ENCODE measurements around the gene SMCO1.

DNA sequence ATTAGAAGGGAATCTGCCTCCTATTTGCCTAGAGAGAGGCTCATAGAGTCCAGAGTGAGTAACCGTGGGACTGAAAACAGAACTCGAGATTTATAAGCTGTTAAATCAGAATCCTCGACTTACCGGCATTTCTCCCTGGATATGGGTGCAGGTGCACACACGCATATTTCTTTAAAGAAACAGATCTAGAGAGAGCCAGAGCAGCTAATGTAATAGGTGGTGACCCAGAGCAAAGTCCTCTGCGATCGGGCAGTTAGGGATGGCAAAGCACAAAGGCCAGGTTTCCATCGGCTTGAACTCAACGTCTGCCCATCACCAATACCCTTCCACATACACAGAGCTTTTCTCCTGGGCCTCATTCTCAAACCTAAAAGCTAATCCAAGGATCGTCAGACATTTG is 25.4 kb downstream of the SMCO1 start:
- no peak for TF ChIP-seq POLR2AphosphoS5 (IDR thresholded peaks at IDR 0.05; ENCODE audit: low read depth, low read length)
- no peak for TF ChIP-seq POLR2A (IDR thresholded peaks at IDR 0.05; ENCODE audit: low read depth, low read length)
- no peak for TF ChIP-seq TAF1 (IDR thresholded peaks at IDR 0.05; ENCODE audit: borderline replicate concordance, low read depth, low read length)
